ENCODE data around the gene GFI1B.

GRCh38 chr9:132973713-132974112, 4.8 kb upstream of the GFI1B start:
- TF ChIP-seq CTCF (CRISPR knock-in tag; IDR thresholded peaks at IDR 0.05) (no peak), POLR2A (IDR thresholded peaks at IDR 0.05; ENCODE audit: insufficient read depth in 1 of 2, low read depth in 2 of 2, low read length in 2 of 2) (no peak), ARNTL (CRISPR knock-in tag; IDR thresholded peaks at IDR 0.05) (no peak), ZBTB34 (CRISPR knock-in tag; IDR thresholded peaks at IDR 0.05) (no peak), ZNF704 (CRISPR knock-in tag; IDR thresholded peaks at IDR 0.05; ENCODE audit: borderline replicate concordance) (no peak), SUZ12 (IDR thresholded peaks at IDR 0.05; ENCODE audit: low read depth, low read length) (no peak), CHD2 (IDR thresholded peaks at IDR 0.05; ENCODE audit: low read depth, low read length) (no peak), ONECUT2 (CRISPR knock-in tag; IDR thresholded peaks at IDR 0.05) (no peak), CCAR2 (optimal IDR thresholded peaks at IDR 0.05; ENCODE audit: low read depth, low read length) (no peak), CEBPG (CRISPR knock-in tag; IDR thresholded peaks at IDR 0.05) (no peak), NFE2 (CRISPR knock-in tag; IDR thresholded peaks at IDR 0.05) (no peak), ZNF280B (CRISPR knock-in tag; IDR thresholded peaks at IDR 0.05; ENCODE audit: borderline replicate concordance) (no peak), ZNF234 (CRISPR knock-in tag; conservative IDR thresholded peaks at IDR 0.05) (no peak)

Data from HepG2 (cell line).